Thyroid gland (tissue), 4 donors: ENCODE data around the gene MAGI1. TPM values are rescaled to one million over a fixed set of nuclear protein-coding genes. Genes with fewer than 3 reads are reported as not detected.

Experiments
- DNase-seq, 2 donors: peaks; one replicate each; pipeline ENCODE4 v3.0.0-alpha.2; 2019
- H3K27ac ChIP-seq, 3 donors: fragments of 200-600 bp; sonication (generic); 1 replicate in 2 of 3; 2 replicates in 1 of 3; pipeline ENCODE4 v1.5.1; 2016 to 2019; ENCODE audit warnings: mild to moderate bottlenecking in 1 of 3, moderate library complexity in 1 of 3
- H3K27me3 ChIP-seq: fragments of 200-600 bp; sonication (generic); one replicate; pipeline ENCODE4 v1.5.1; 2019
- H3K36me3 ChIP-seq, 2 donors: fragments of 200-600 bp; sonication (generic); one replicate each; pipeline ENCODE4 v1.5.1; 2016 to 2019
- H3K4me1 ChIP-seq, 2 donors: fragments of 200-600 bp; sonication (generic); one replicate each; pipeline ENCODE4 v1.5.1; 2017 to 2019
- H3K4me3 ChIP-seq, 3 donors: fragments of 200-600 bp; sonication (generic); replicated peaks in 1 of 3; 1 replicate in 2 of 3; 2 replicates in 1 of 3; pipeline ENCODE4 v1.5.1; 2016; ENCODE audit warnings: mild to moderate bottlenecking in 1 of 3
- H3K9me3 ChIP-seq: fragments of 200-600 bp; sonication (generic); one replicate; pipeline ENCODE4 v1.5.1; 2017
- CTCF ChIP-seq, 6 experiments: fragments of 200-600 bp in 3 of 6; fragments of 450-650 bp in 3 of 6; sonication (generic) in 3 of 6; IDR thresholded peaks; one replicate each; pipeline ENCODE4 v1.5.1; 2016 to 2019; ENCODE audit warnings: antibody characterized with exemption in 6 of 6, mild to moderate bottlenecking in 2 of 6, inconsistent platforms in 1 of 6, moderate library complexity in 1 of 6
- POLR2A ChIP-seq, 2 donors: fragments of 450-650 bp; IDR thresholded peaks; one replicate each; pipeline ENCODE4 v1.6.1; 2017; ENCODE audit warnings: antibody characterized with exemption in 2 of 2, mild to moderate bottlenecking in 2 of 2, moderate library complexity in 1 of 2
- WGBS, 2 donors: methylation state at CpG; one replicate each; pipeline ENCODE4 v1.1.5; 2017; 5-methylcytosine and 5-hydroxymethylcytosine counted together
- intact Hi-C: fragments of 100-400 bp; cut with DNase I; formaldehyde crosslinking; loops from one replicate; pipeline ENCODE4 v1.15.1; 2023
- total RNA-seq, 4 donors: library from RNA; depleted of rRNA; stranded (reverse); fragments of >200 nt; gene quantifications; one replicate each; pipeline ENCODE4 v1.2.3, GENCODE V29; 2016

Gene MAGI1
- total RNA-seq, 4 donors from 2014 or later, result 60.5 to 123 (median 87.5) TPM

- H3K27me3 ChIP-seq, result no peaks in the 10 kb centered on the region
- 90 to 94% methylated on average over 5 of the region's 5 CpGs for WGBS, 2 donors
- H3K4me1 ChIP-seq, result peaks cover 12 to 13% of the 10 kb centered on the region in 2 donors
- H3K36me3 ChIP-seq, result no peaks in the 10 kb centered on the region
- DNase-seq, result no peak
- H3K9me3 ChIP-seq, result no peaks in the 10 kb centered on the region
- intact Hi-C loops, result no loop called here
- no peak for TF ChIP-seq POLR2A (IDR thresholded peaks at IDR 0.05)
- TF ChIP-seq CTCF (IDR thresholded peaks at IDR 0.05), result no peak
- no peak overlapping the region for H3K27ac ChIP-seq
- no peak overlapping the region for H3K4me3 ChIP-seq
Measured at GRCh38 chr3:65605876-65606432, 432.8 kb downstream of the MAGI1 start.

GRCh38 chr3:65604863-65605526 is 433.7 kb downstream of the MAGI1 start:
- intact Hi-C loops, result no loop called here
- Histone ChIP-seq H3K27ac (no peak overlapping the region), H3K36me3 (no peaks in the 10 kb centered on the region), H3K27me3 (no peaks in the 10 kb centered on the region), H3K4me1 (peaks cover 12 to 13% of the 10 kb centered on the region in 2 donors), H3K4me3 (no peak overlapping the region), H3K9me3 (no peaks in the 10 kb centered on the region)
- TF ChIP-seq CTCF (IDR thresholded peaks at IDR 0.05) (no peak), POLR2A (IDR thresholded peaks at IDR 0.05) (no peak)
- no peak for DNase-seq
- WGBS, 2 donors, result 76 to 83% methylated on average over 3 of the region's 3 CpGs

- intact Hi-C loops, result no loop called here
- 93 to 97% methylated on average over 4 of the region's 4 CpGs for WGBS, 2 donors
- H3K27me3 ChIP-seq, result no peaks in the 10 kb centered on the region
Measured at GRCh38 chr3:65603631-65604030, 435.1 kb downstream of the MAGI1 start.

GRCh38 chr3:65600888-65601287 is 437.8 kb downstream of the MAGI1 start:
- H3K27me3 ChIP-seq, result no peaks in the 10 kb centered on the region
- TF ChIP-seq CTCF (IDR thresholded peaks at IDR 0.05), result no peak
- no peak for TF ChIP-seq POLR2A (IDR thresholded peaks at IDR 0.05)
- peaks cover 23 to 30% of the 10 kb centered on the region in 2 donors for H3K4me1 ChIP-seq
- H3K9me3 ChIP-seq, result no peaks in the 10 kb centered on the region
- 88 to 91% methylated on average over 2 of the region's 2 CpGs for WGBS, 2 donors
- H3K36me3 ChIP-seq, result no peaks in the 10 kb centered on the region
- no peak overlapping the region for H3K4me3 ChIP-seq
- no peak for DNase-seq
- intact Hi-C loops, result no loop called here
- no peak overlapping the region for H3K27ac ChIP-seq

More at GRCh38 chr3:65603631-65604030, 435.1 kb downstream of the MAGI1 start:
- H3K4me1 ChIP-seq, result peaks cover 12 to 13% of the 10 kb centered on the region in 2 donors
- no peak overlapping the region for H3K4me3 ChIP-seq
- no peaks in the 10 kb centered on the region for H3K9me3 ChIP-seq
- no peak for DNase-seq
- H3K27ac ChIP-seq, result no peak overlapping the region
- no peaks in the 10 kb centered on the region for H3K36me3 ChIP-seq
- no peak for TF ChIP-seq CTCF (IDR thresholded peaks at IDR 0.05)
- TF ChIP-seq POLR2A (IDR thresholded peaks at IDR 0.05), result no peak

- Histone ChIP-seq H3K36me3 (no peaks in the 10 kb centered on the region), H3K27ac (no peak overlapping the region), H3K4me3 (no peak overlapping the region), H3K4me1 (peaks cover 11 to 21% of the 10 kb centered on the region in 2 donors), H3K9me3 (no peaks in the 10 kb centered on the region), H3K27me3 (no peaks in the 10 kb centered on the region)
- 24 to 32% methylated on average over 16 to 20 of the region's 20 CpGs for WGBS, 2 donors
- TF ChIP-seq CTCF (IDR thresholded peaks at IDR 0.05) (no peak), POLR2A (IDR thresholded peaks at IDR 0.05) (no peak)
- intact Hi-C loops, result no loop called here
- DNase-seq, result no peak
Measured at GRCh38 chr3:65597952-65598413, 440.7 kb downstream of the MAGI1 start.
